Bronchial epithelial cell (primary cell): ENCODE data around the gene DYRK1A. TPM values are rescaled to one million over a fixed set of nuclear protein-coding genes. Genes with fewer than 3 reads are reported as not detected.

Experiments
- DNase-seq: peaks from one replicate; pipeline ENCODE4 v3.0.0-alpha.2; 2010; ENCODE audit warnings: low read depth
- FAIRE-seq: peaks from 2 replicates; lab custom pipeline; 2011; peaks lifted over from hg19 to GRCh38; lab: Jason Lieb, UNC
- H3K27me3 ChIP-seq: 2 replicates; pipeline ENCODE4 v1.5.1; 2011; ENCODE audit warnings: low read length; ENCODE audit not compliant: control insufficient read depth, insufficient read depth
- H3K36me3 ChIP-seq: 2 replicates; pipeline ENCODE4 v1.5.1; 2011; ENCODE audit warnings: low read length; ENCODE audit not compliant: control insufficient read depth, insufficient read depth
- H3K4me3 ChIP-seq: 2 replicates; pipeline ENCODE4 v1.5.1; 2011; ENCODE audit warnings: mild to moderate bottlenecking, low read depth, low read length, control low read depth
- CTCF ChIP-seq: IDR thresholded peaks from 2 replicates; pipeline ENCODE4 v1.5.1; 2011; ENCODE audit warnings: mild to moderate bottlenecking, moderate library complexity, low read length, control low read depth, inconsistent platforms; ENCODE audit not compliant: insufficient read depth, severe bottlenecking
- total RNA-seq: library from RNA; depleted of rRNA; stranded (reverse); fragments of >200 nt; gene quantifications from 2 replicates; pipeline ENCODE4 v1.2.1, GENCODE V29; 2014

Gene DYRK1A
- total RNA-seq, 1 donor from 2014 or later = 51.1 TPM

DNA sequence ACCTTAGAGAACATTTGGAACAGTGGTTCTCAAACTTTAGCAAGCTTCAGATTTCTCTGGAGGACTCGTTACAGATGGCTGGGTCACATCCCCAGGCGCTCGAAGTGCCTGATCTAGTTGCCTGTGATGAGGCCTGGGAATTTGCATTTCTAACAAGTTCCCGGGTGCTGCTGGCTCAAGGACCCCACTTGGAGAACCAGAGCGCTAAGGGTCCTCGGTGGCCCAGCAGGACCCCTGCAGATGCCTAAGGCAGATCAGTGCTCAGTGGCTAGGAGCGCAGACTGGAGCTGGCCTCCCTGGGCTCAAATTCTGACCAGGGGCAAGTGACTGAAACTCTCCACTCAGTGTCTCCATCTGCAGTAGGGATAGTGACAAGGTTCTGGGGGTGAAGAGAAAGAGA lies 208.2 kb downstream of the DYRK1A start:
- Histone ChIP-seq H3K4me3 (no peak overlapping the region), H3K36me3 (no peaks in the 10 kb centered on the region), H3K27me3 (no peaks in the 10 kb centered on the region)
- DNase-seq (no peak), FAIRE-seq (no peak)
- TF ChIP-seq CTCF = no peak

DNA sequence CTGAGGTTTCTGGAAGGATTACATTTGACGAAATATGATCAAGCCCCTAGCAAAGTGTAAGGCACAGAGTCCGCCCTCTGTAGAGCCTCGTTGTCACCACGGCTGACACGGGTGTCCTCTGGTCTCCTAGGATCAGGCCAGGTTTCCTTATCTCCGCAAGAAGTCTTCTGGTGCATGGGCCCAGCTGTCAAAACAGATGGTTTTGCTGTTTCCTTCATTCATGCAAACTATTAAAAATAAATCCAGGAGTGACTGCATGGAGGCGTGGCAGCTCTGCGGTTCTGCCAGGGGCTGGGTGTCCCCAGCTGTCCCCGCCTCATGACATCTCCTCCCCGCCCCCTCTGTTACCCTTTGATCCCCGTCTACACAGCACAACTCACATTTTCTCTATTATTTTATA lies 209.0 kb downstream of the DYRK1A start:
- no peaks in the 10 kb centered on the region for H3K36me3 ChIP-seq
- TF ChIP-seq CTCF = no peak
- FAIRE-seq (no peak), DNase-seq (no peak)
- H3K27me3 ChIP-seq = no peaks in the 10 kb centered on the region
- no peak overlapping the region for H3K4me3 ChIP-seq

Other genes with a start within 250 kb of the DYRK1A start
- gene VPS26C, start 99.4 kb upstream of the DYRK1A start, total RNA-seq = 50.4 and 50.5 TPM in 2 replicates